CMK (cell line): ENCODE results near the gene CD58.
A peak's percentile ranks its signal among the peaks of the same experiment; 100 is the strongest.
"Not testable (repeated sequence)": the region's sequence is repeated elsewhere in the genome, so short reads cannot be mapped to it uniquely, and the experiment has no call there.

ENCODE experiments used
- DNase-seq: peaks from one replicate; pipeline ENCODE4 v3.0.0-alpha.2; 2010; ENCODE audit warnings: low read depth

The CD58 gene

GRCh38 chr1:116571215-116571919 is 541 bp upstream of the CD58 start:
- DNase-seq: no peak

- DNase-seq: peak; percentile 45
Observed at GRCh38 chr1:116569776-116570357, 959 bp downstream of the CD58 start.

- DNase-seq: no peak
Observed at GRCh38 chr1:116569381-116569670, 1.5 kb downstream of the CD58 start.

- DNase-seq: no peak
Observed at GRCh38 chr1:116568662-116569380, 2.0 kb downstream of the CD58 start.

GRCh38 chr1:116567790-116568661 is 2.8 kb downstream of the CD58 start:
- no peak for DNase-seq

- peak; percentile 60 for DNase-seq
Observed at GRCh38 chr1:116565222-116565621, 5.6 kb downstream of the CD58 start.

GRCh38 chr1:116564426-116564825 is 6.4 kb downstream of the CD58 start:
- DNase-seq: no peak

GRCh38 chr1:116562465-116562864 is 8.4 kb downstream of the CD58 start:
- not testable (repeated sequence) for DNase-seq

- DNase-seq: no peak
Observed at GRCh38 chr1:116561563-116561962, 9.3 kb downstream of the CD58 start.

- peak; percentile 22 for DNase-seq
Observed at GRCh38 chr1:116560704-116561490, 9.9 kb downstream of the CD58 start.

- DNase-seq: no peak
Observed at GRCh38 chr1:116559304-116559761, 11.5 kb downstream of the CD58 start.

- DNase-seq: no peak
Observed at GRCh38 chr1:116558571-116558970, 12.3 kb downstream of the CD58 start.

GRCh38 chr1:116558140-116558549 is 12.7 kb downstream of the CD58 start:
- no peak for DNase-seq

GRCh38 chr1:116557323-116557878 is 13.4 kb downstream of the CD58 start:
- DNase-seq: no peak

GRCh38 chr1:116556289-116557006 is 14.4 kb downstream of the CD58 start:
- DNase-seq: no peak

GRCh38 chr1:116554924-116555323 is 15.9 kb downstream of the CD58 start:
- DNase-seq: no peak

- no peak for DNase-seq
Observed at GRCh38 chr1:116553386-116554115, 17.3 kb downstream of the CD58 start.

GRCh38 chr1:116546354-116546977 is 24.4 kb downstream of the CD58 start:
- no peak for DNase-seq

- DNase-seq: no peak
Observed at GRCh38 chr1:116545359-116545705, 25.5 kb downstream of the CD58 start.
